ENCODE results near the gene ASTE1. TPM values are rescaled to one million over a fixed set of nuclear protein-coding genes. Genes with fewer than 3 reads are reported as not detected.

ASTE1 gene
- total RNA-seq, 2 donors from 2014 or later: 6.1 to 7.7 TPM

DNA sequence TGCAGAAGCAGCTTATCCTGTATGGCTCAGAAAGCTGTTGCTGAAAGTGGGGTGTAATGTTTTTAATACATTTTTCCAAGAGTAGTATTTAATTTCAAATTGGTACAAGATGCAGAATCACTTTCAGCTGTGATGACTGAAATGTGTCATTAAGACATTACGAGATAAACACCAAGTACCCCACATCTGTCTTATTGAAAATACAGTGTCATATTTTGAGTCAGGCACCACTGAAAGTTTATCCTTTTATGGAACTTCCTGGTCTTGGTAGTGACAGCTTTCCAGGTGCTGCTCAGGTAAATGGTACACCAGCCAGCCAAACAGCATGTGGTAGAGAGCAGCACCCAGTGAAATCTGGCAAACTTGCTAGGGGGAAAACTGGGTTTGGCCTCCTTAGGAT is 16.9 kb downstream of the ASTE1 start:
- no peaks in the 10 kb centered on the region for H3K9me3 ChIP-seq
- H3K4me1 ChIP-seq (replicated peaks): no peaks in the 10 kb centered on the region
- peaks cover 0 to 4% of the 10 kb centered on the region in 2 donors for H3K36me3 ChIP-seq
- intact Hi-C loops (cut with DNase I): no loop called here
- no peak for DNase-seq (ENCODE audit: low spot score)
- WGBS: 100% methylated on average over 1 of the region's 1 CpG
- H3K27me3 ChIP-seq (replicated peaks; ENCODE audit: insufficient read depth): no peaks in the 10 kb centered on the region
- no peak overlapping the region for H3K4me3 ChIP-seq
- TF ChIP-seq, protein P1, sequence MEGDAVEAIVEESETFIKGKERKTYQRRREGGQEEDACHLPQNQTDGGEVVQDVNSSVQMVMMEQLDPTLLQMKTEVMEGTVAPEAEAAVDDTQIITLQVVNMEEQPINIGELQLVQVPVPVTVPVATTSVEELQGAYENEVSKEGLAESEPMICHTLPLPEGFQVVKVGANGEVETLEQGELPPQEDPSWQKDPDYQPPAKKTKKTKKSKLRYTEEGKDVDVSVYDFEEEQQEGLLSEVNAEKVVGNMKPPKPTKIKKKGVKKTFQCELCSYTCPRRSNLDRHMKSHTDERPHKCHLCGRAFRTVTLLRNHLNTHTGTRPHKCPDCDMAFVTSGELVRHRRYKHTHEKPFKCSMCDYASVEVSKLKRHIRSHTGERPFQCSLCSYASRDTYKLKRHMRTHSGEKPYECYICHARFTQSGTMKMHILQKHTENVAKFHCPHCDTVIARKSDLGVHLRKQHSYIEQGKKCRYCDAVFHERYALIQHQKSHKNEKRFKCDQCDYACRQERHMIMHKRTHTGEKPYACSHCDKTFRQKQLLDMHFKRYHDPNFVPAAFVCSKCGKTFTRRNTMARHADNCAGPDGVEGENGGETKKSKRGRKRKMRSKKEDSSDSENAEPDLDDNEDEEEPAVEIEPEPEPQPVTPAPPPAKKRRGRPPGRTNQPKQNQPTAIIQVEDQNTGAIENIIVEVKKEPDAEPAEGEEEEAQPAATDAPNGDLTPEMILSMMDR (IDR thresholded peaks at IDR 0.05): no peak
- no peak overlapping the region for H3K27ac ChIP-seq

GRCh38 chr3:131008326-131008725 is 18.3 kb downstream of the ASTE1 start:
- H3K36me3 ChIP-seq: peaks cover 0 to 4% of the 10 kb centered on the region in 2 donors
- whole genome bisulfite sequencing: 100% methylated on average over 1 of the region's 1 CpG
- H3K27ac ChIP-seq: no peak overlapping the region
- H3K9me3 ChIP-seq: no peaks in the 10 kb centered on the region
- H3K4me1 ChIP-seq (replicated peaks): no peaks in the 10 kb centered on the region
- no peak overlapping the region for H3K4me3 ChIP-seq
- intact Hi-C loops (cut with DNase I): no loop called here
- no peak for DNase-seq (ENCODE audit: low spot score)
- TF ChIP-seq POLR2AphosphoS5 (IDR thresholded peaks at IDR 0.05) (no peak), POLR2A (IDR thresholded peaks at IDR 0.05) (no peak)
- TF ChIP-seq, protein P1 (IDR thresholded peaks at IDR 0.05): no peak
- H3K27me3 ChIP-seq (replicated peaks; ENCODE audit: insufficient read depth): no peaks in the 10 kb centered on the region

DNA sequence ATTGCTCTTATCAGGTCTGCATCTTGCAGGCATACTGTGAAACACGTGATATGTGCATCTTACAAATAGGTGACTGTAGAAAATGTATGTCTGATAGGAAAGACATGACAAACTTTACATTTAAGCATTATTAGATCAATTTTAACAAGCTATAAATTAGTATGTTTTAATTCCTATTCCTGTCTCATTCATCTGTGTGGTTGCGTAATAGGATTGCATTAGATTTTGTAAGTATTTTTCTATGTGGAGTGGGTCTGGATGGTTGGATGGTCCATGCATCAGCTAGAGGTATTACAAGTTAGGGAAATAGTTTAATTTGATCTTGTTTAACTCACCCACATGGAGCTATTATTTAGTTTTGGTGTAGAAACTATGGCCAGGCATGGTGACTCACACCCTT is 18.8 kb downstream of the ASTE1 start:
- Histone ChIP-seq H3K4me1 (replicated peaks) (no peaks in the 10 kb centered on the region), H3K9me3 (no peaks in the 10 kb centered on the region), H3K27ac (no peak overlapping the region), H3K27me3 (replicated peaks; ENCODE audit: insufficient read depth) (no peaks in the 10 kb centered on the region), H3K36me3 (peaks cover 0 to 4% of the 10 kb centered on the region in 2 donors), H3K4me3 (no peak overlapping the region)
- intact Hi-C loops (cut with DNase I): no loop called here
- 100% methylated on average over 2 of the region's 2 CpGs for WGBS
- no peak for DNase-seq (ENCODE audit: low spot score)
- no peak for TF ChIP-seq POLR2A (IDR thresholded peaks at IDR 0.05)
- TF ChIP-seq, protein P1 (IDR thresholded peaks at IDR 0.05): no peak
- no peak for TF ChIP-seq POLR2AphosphoS5 (IDR thresholded peaks at IDR 0.05)

GRCh38 chr3:131007256-131007655 is 19.4 kb downstream of the ASTE1 start:
- TF ChIP-seq POLR2AphosphoS5 (IDR thresholded peaks at IDR 0.05) (no peak), POLR2A (IDR thresholded peaks at IDR 0.05) (no peak)
- TF ChIP-seq, protein P1 (IDR thresholded peaks at IDR 0.05): no peak
- DNase-seq (ENCODE audit: low spot score): no peak
- H3K27me3 ChIP-seq (replicated peaks; ENCODE audit: insufficient read depth): no peaks in the 10 kb centered on the region
- H3K9me3 ChIP-seq: no peaks in the 10 kb centered on the region
- no peak overlapping the region for H3K27ac ChIP-seq
- H3K4me3 ChIP-seq: no peak overlapping the region
- intact Hi-C loops (cut with DNase I): no loop called here
- no peaks in the 10 kb centered on the region for H3K4me1 ChIP-seq (replicated peaks)
- WGBS: 98% methylated on average over 2 of the region's 2 CpGs
- H3K36me3 ChIP-seq: peaks cover 0 to 4% of the 10 kb centered on the region in 2 donors

DNA sequence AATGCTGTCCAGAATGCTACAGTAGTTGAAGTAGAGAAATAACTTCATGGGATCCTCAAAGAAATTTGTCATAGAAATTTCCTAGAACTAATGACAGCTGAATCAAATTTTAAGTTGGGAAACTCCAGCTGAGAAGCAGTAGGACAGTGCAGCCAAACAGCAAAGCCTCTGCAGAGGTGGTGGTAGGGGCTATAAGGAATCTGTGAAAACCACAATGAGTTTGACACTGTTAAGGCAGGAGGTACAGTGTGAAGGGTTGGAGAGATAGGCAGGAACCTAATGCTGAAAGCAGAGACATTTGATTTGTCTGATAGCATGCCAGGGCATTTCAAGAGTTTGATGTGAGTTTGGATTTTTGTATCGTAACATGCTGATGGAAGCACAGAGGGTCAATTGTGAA is 22.0 kb downstream of the ASTE1 start:
- Histone ChIP-seq H3K4me1 (replicated peaks) (no peaks in the 10 kb centered on the region), H3K9me3 (no peaks in the 10 kb centered on the region), H3K27ac (no peak overlapping the region), H3K27me3 (replicated peaks; ENCODE audit: insufficient read depth) (no peaks in the 10 kb centered on the region), H3K36me3 (no peaks in the 10 kb centered on the region), H3K4me3 (no peak overlapping the region)
- no peak for TF ChIP-seq POLR2AphosphoS5 (IDR thresholded peaks at IDR 0.05)
- no peak for DNase-seq (ENCODE audit: low spot score)
- intact Hi-C loops (cut with DNase I): no loop called here
- 96% methylated on average over 1 of the region's 1 CpG for WGBS

Measured in prostate gland (tissue), 2 donors.